Hepatocyte (in vitro differentiated cells): ENCODE measurements around the gene SRPK2. TPM values are rescaled to one million over a fixed set of nuclear protein-coding genes. Genes with fewer than 3 reads are reported as not detected.

Experiments
- DNase-seq: peaks from one replicate; pipeline ENCODE4 v3.0.0-alpha.2; 2016; ENCODE audit warnings: low spot score
- H2AFZ ChIP-seq: fragments of 200-600 bp; sonication (generic); 2 replicates; pipeline ENCODE4 v1.6.0; 2016; ENCODE audit warnings: antibody characterized with exemption, mild to moderate bottlenecking
- H3K27ac ChIP-seq: fragments of 200-600 bp; sonication (generic); 2 replicates; pipeline ENCODE4 v1.5.1; 2016; ENCODE audit warnings: mild to moderate bottlenecking
- H3K27me3 ChIP-seq: fragments of 200-600 bp; sonication (generic); 2 replicates; pipeline ENCODE4 v1.6.1; 2016
- H3K36me3 ChIP-seq: fragments of 200-600 bp; sonication (generic); replicated peaks from 2 replicates; pipeline ENCODE4 v1.5.1; 2016; ENCODE audit warnings: low read depth; ENCODE audit not compliant: insufficient read depth
- H3K4me1 ChIP-seq: fragments of 200-600 bp; sonication (generic); 2 replicates; pipeline ENCODE4 v1.5.1; 2016; ENCODE audit warnings: mild to moderate bottlenecking, moderate library complexity; ENCODE audit not compliant: insufficient read depth
- H3K4me2 ChIP-seq: fragments of 200-600 bp; sonication (generic); 2 replicates; pipeline ENCODE4 v1.6.0; 2016
- H3K4me3 ChIP-seq: fragments of 200-600 bp; sonication (generic); 2 replicates; pipeline ENCODE4 v1.5.1; 2016; ENCODE audit warnings: mild to moderate bottlenecking
- H3K79me2 ChIP-seq: fragments of 200-600 bp; sonication (generic); 2 replicates; pipeline ENCODE4 v1.6.0; 2017; ENCODE audit warnings: mild to moderate bottlenecking
- H3K9me2 ChIP-seq: fragments of 200-600 bp; sonication (generic); replicated peaks from 2 replicates; pipeline ENCODE4 v1.6.0; 2017; ENCODE audit warnings: mild to moderate bottlenecking; ENCODE audit not compliant: insufficient read depth
- H3K9me3 ChIP-seq: fragments of 200-600 bp; sonication (generic); 2 replicates; pipeline ENCODE4 v1.5.1; 2016; ENCODE audit warnings: low read depth, mild to moderate bottlenecking
- H4K20me1 ChIP-seq: fragments of 200-600 bp; sonication (generic); 2 replicates; pipeline ENCODE4 v1.6.0; 2016; ENCODE audit warnings: mild to moderate bottlenecking; ENCODE audit not compliant: insufficient read depth, poor library complexity, severe bottlenecking
- CTCF ChIP-seq: fragments of 200-600 bp; sonication (generic); IDR thresholded peaks from 2 replicates; pipeline ENCODE4 v1.5.1; 2016; ENCODE audit warnings: antibody characterized with exemption, mild to moderate bottlenecking; ENCODE audit not compliant: poor library complexity
- EZH2 ChIP-seq: fragments of 200-600 bp; sonication (generic); IDR thresholded peaks from 2 replicates; pipeline ENCODE4 v1.6.1; 2016; ENCODE audit warnings: antibody characterized with exemption, mild to moderate bottlenecking, borderline replicate concordance
- EZH2phosphoT487 ChIP-seq: fragments of 200-600 bp; sonication (generic); IDR thresholded peaks from one replicate; pipeline ENCODE4 v1.6.1; 2018; ENCODE audit warnings: antibody characterized with exemption, mild to moderate bottlenecking, low read depth, moderate library complexity; ENCODE audit not compliant: unreplicated experiment, severe bottlenecking
- WGBS: methylation state at CpG from one replicate; pipeline ENCODE4 v1.1.6; 2016; ENCODE audit warnings: low lambda C conversion rate; ENCODE audit errors: missing lambda C conversion rate; 5-methylcytosine and 5-hydroxymethylcytosine counted together
- polyA plus RNA-seq: library from polyadenylated mRNA; unstranded; fragments of >200 nt; fragmentation: Nextera tagmentation; extraction: Ambion mirVana; gene quantifications from 2 replicates; pipeline ENCODE4 v1.2.1, GENCODE V29; 2016
- total RNA-seq: library from RNA; depleted of rRNA; stranded (reverse); fragments of >200 nt; gene quantifications from 2 replicates; pipeline ENCODE4 v1.2.3, GENCODE V29; 2014

Gene SRPK2
- total and polyA plus RNA-seq, 2 experiments from 2014 or later: 41.4 to 46.1 TPM

DNA sequence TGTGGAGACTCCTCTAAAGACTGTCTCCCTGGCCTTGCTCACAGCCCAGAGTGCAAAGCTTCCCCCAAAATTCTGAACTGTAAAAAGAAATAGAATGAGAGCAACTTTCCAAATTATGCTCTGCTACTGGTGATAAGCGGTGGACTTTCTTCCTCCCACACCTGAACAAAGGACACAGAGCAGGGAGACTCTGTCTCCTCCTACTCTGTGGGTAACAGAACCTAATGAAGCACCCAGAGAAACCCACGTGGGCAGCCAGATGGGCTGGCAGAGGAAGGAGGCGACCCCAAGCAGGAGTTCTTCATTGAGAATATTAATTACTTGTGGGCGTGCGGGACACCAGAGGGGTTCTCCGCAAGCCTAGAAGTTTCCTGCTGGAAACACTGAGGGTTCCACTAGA lies 235.2 kb downstream of the SRPK2 start:
- DNase-seq: no peak
- no peaks in the 10 kb centered on the region for H3K79me2 ChIP-seq
- 91% methylated on average over 6 of the region's 6 CpGs for WGBS
- H3K4me1 ChIP-seq: no peaks in the 10 kb centered on the region
- no peaks in the 10 kb centered on the region for H3K27me3 ChIP-seq
- H3K9me2 ChIP-seq: no peaks in the 10 kb centered on the region
- no peaks in the 10 kb centered on the region for H4K20me1 ChIP-seq
- no peak overlapping the region for H3K4me3 ChIP-seq
- no peak overlapping the region for H3K27ac ChIP-seq
- H2AFZ ChIP-seq: no peak overlapping the region
- no peaks in the 10 kb centered on the region for H3K9me3 ChIP-seq
- no peak for TF ChIP-seq EZH2phosphoT487
- TF ChIP-seq CTCF: no peak
- TF ChIP-seq EZH2: no peak
- H3K4me2 ChIP-seq: no peak overlapping the region
- H3K36me3 ChIP-seq: no peaks in the 10 kb centered on the region

- Histone ChIP-seq H3K4me1 (no peaks in the 10 kb centered on the region), H3K4me3 (no peak overlapping the region), H2AFZ (no peak overlapping the region), H3K9me2 (no peaks in the 10 kb centered on the region), H4K20me1 (no peaks in the 10 kb centered on the region), H3K79me2 (no peaks in the 10 kb centered on the region), H3K36me3 (no peaks in the 10 kb centered on the region), H3K27ac (no peak overlapping the region), H3K27me3 (no peaks in the 10 kb centered on the region), H3K4me2 (no peak overlapping the region), H3K9me3 (no peaks in the 10 kb centered on the region)
- no peak for TF ChIP-seq EZH2
- TF ChIP-seq CTCF: no peak
- no peak for TF ChIP-seq EZH2phosphoT487
- WGBS: 86% methylated on average over 3 of the region's 3 CpGs
- DNase-seq: no peak
Measured at GRCh38 chr7:105151152-105151551, 237.6 kb downstream of the SRPK2 start.

DNA sequence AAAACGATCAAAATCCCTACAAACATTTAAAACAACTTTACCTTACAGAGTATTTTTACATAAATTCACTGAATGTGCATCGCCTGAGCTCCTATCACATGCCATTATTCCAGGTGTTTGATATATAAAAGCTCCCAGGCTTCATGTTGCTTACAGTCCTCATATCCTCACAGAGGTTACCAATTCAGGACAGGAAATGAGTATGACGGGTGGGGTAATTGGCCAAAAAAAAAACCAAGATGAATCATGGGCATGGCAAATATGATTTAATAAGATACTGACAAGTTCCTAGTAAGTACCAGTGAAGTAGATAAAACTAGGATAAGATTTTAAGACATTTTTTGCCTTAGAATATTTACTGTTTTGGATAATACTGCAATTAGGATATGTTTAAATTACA lies 238.9 kb downstream of the SRPK2 start:
- no peaks in the 10 kb centered on the region for H3K79me2 ChIP-seq

More for the DNA sequence above, 238.9 kb downstream of the SRPK2 start:
- Histone ChIP-seq H3K27ac (no peak overlapping the region), H3K9me2 (no peaks in the 10 kb centered on the region), H3K27me3 (no peaks in the 10 kb centered on the region), H4K20me1 (no peaks in the 10 kb centered on the region), H3K4me2 (no peak overlapping the region), H3K4me3 (no peak overlapping the region), H3K4me1 (no peaks in the 10 kb centered on the region), H3K9me3 (no peaks in the 10 kb centered on the region), H2AFZ (no peak overlapping the region), H3K36me3 (no peaks in the 10 kb centered on the region)
- no peak for DNase-seq
- WGBS: 94% methylated on average over 3 of the region's 3 CpGs
- TF ChIP-seq EZH2 (no peak), CTCF (no peak), EZH2phosphoT487 (no peak)
